NCI-H526 treated with DMSO at 0.1 percent for 48 hours (cell line): ENCODE measurements around the gene GTPBP10.
"Not testable (repeated sequence)": the region's sequence is repeated elsewhere in the genome, so short reads cannot be mapped to it uniquely, and the experiment has no call there.

Experiments used
- DNase-seq: peaks from one replicate; lab custom pipeline; 2025; lab: John Stamatoyannopoulos, UW

Gene GTPBP10

GRCh38 chr7:90346336-90347125 is at the start of gene GTPBP10:
Gene GTPBP10 (plus strand): TSS chr7:90346716. CDS start chr7:90346742, 26 bp downstream.
- DNase-seq, result peak; percentile 96

- peak; percentile 37 for DNase-seq
These were observed 48.1 kb upstream of the GTPBP10 start for GRCh38 chr7:90298145-90299038.

DNA sequence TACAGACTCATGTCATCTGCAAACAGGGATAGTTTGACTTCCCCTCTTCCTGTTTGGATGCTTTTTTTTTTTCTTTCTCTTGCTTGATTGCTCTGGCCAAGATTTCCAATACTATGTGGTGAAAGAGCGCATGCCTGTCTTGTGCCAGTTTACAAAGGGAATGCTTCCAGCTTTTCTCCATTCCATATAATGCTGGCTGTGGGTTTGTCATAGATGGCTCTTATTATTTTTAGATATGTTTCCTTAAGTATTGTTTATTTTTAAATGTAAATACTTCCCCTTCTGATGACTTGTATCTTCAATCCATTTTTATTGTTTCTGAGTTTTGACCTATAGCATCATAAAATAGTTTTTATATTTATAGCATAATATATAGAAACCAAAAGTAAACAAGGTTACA is 43.3 kb upstream of the GTPBP10 start:
- no peak for DNase-seq

DNA sequence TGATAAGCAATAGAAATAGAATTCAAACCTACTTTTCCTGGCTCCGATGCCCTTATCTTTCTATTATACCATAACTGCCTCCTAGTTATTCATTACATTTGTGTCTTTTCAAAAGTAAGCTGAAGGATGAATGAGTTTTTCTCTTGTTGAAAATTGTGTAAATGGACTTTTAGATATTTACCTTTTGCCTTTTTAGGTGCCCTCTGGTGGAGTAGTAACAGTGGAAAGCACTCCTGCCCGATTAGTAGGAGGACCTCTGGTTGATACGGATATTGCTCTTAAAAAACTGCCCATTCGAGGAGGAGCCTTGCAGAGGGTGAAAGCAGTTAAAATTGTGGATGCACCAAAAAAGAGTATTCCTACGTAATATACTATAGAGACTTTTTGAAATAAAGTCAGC is 36.6 kb upstream of the GTPBP10 start:
- DNase-seq, result no peak

DNA sequence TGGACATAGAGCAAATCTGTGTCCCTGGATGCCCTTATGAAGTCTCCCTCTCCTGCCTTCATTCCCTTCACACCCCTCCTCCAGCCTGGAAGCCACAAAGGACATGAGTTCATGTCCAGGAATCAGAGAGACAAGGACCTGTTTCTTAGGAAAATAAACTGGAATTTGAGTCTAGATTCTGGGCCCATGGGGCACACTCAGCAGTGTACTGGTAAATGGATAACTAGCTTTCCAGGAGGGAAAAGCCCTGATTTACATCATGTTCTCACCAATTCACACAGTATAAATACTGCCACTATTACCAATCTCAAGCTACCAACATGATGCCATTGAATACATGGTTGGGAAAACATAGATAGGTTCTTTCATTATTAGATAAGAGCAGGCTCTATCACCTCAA is 35.3 kb upstream of the GTPBP10 start:
- DNase-seq, result no peak

DNA sequence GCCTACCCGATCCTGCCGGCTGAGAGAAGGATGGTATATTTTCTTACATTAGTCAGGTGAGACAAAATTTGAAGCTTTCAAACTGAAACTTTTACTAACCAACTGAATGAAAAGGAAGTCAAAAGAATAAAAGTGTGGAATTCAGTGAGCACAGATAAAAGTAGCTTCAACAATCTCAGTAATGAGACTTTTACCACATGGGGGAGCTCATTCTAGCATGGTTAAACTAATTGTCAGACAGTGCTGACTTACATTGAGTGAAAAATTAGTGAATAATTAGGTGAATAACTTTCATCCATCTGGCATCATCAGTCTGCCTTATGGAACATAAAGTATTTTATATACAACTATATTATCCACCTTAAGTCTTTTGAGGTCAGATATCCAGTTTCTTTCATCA is 33.8 kb upstream of the GTPBP10 start:
- DNase-seq, result no peak

DNA sequence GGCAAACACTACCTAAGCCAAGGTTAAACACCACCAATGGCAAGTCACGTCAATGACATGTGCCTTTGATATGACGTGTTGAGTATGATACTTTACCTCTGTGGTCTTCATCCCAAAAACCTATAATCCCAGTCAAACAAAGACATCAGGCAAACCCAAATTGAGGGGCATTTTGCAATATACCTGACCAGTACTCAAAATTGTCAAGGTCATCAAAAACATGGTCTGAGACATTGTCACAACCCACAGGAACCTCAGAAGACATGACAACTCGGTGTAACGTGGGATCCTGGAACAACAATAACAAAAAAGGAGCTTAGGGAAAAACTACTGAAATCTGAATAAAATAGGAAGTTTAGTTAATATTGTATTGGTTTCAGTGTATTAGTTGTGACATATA is 32.6 kb upstream of the GTPBP10 start:
- no peak for DNase-seq

DNA sequence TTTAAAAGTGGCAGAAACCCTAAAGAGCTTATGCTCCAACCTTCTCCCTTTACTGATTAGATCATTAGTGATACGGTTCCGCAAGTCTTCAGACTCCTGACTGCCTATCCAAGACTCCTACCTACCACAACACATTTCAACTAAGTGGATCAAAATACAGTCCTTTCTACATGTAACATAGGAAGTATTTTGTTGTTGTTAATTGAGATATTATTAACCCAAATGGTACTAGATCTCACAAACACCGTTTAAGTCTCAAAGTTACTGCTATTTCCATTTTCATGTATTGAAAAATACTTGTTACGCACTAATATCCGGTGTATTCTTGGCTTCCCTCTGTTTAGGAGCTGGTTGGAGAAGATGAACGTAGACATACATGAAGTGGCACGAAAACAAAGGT is 26.5 kb upstream of the GTPBP10 start:
- DNase-seq, result no peak

- DNase-seq, result no peak
These were observed 26.1 kb upstream of the GTPBP10 start for GRCh38 chr7:90320418-90320800.

DNA sequence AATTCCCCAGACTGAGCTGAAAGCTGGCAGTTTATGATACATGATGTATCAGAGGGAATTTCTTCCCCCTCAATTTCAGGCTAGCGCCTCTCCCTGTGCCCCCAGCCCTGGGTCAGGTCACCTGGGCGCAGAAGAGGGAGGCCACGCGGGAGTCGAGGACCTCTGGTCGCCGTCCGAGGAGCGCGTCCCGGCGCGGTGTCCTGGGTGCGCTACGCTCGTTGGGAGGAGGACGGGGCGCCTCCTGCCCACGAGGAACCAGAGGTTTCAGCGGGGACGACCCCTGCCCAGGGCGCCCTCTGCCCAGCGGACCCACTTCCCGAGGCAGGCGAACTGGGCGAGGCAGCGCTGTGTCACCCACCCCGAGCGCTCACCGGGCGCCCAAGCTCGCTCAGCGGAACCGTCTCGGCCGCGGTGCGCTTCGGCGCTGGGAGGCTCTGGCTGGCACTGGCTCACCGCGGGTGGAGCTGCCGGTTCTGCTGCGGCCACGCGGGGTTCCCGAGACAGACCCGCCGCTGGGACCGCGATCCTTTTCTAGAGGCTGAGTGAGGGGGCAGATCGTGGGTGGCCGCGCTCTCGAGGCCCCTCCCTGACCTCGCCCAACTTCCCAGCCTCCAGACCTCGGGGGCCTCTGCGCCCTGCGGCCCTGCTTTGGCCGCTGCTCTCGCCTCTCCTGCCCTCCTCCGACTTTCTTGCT is 25.6 kb upstream of the GTPBP10 start, which contains the start of gene FAM237B:
TSS of gene FAM237B (minus strand) at position 504 of the 694 bp plus-strand sequence. CDS start 1,556 bp downstream, outside the sequence.
- no peak for DNase-seq

GRCh38 chr7:90322837-90323236 is 23.7 kb upstream of the GTPBP10 start:
- no peak for DNase-seq

GRCh38 chr7:90326500-90326899 is 20.0 kb upstream of the GTPBP10 start:
- no peak for DNase-seq

- DNase-seq, result no peak
These were observed 12.2 kb upstream of the GTPBP10 start for GRCh38 chr7:90334193-90334843.

- not testable (repeated sequence) for DNase-seq
These were observed 11.6 kb upstream of the GTPBP10 start for GRCh38 chr7:90334926-90335325.

GRCh38 chr7:90337106-90337505 is 9.4 kb upstream of the GTPBP10 start:
- no peak for DNase-seq

GRCh38 chr7:90345016-90345415 is 1.5 kb upstream of the GTPBP10 start:
- no peak for DNase-seq

DNA sequence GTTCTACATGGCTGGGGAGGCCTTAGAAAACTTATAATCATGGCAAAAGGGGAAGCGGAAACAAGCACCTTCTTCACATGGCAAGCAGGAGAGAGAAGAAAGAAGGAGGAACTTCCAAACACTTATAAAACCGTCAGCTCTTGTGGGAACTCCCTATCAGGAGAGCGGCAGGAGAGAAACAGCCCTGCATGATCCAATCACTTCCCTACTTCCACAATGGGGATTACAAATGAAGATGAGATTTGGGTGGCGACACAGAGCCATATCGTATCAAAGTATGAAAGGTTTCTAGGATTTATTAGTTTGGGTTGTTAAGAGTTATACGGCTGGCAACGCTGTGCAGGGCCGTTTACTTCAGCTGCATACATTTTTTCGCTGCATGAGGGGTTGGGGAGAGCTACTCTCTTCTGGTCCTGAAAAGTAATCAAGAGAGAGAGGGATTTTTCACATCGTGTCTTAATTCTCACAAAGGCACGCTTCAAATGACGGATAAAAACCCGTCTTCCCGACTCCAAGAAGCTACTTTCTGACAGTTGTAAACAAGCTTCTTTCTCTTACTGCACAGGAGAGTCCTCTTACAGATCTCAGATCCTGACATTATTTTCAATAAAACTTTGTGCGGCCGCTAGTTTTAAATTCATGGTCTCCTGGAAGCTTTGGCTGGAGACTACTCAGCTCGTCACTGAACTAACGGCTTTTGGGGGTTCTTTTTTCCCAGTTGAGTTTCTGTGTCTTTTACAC is 751 bp upstream of the GTPBP10 start:
- DNase-seq, result peak; percentile 57

- no peak for DNase-seq
These were observed 1.2 kb downstream of the GTPBP10 start for GRCh38 chr7:90347759-90348158.

DNA sequence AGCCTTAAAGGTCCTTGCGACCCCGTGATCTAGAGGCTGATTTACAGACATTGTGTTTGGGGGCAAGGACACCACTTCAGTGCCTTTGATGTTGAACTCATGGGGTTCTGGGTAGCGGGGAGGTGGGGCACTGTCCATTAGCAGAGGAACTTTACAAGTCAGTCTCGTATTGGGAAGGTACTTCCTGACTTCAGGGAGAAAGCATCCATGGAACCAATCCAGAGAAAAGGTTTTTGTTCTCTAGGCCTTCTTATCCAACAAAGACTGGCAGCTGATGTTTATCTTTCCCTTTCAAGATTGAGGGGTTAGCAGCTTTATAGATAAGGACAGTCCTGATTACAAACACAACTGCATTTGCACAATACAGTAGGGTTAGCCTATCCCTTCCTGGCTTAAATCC is 2.8 kb downstream of the GTPBP10 start:
- DNase-seq, result no peak

GRCh38 chr7:90350032-90350431 is 3.5 kb downstream of the GTPBP10 start:
- DNase-seq, result not testable (repeated sequence)

DNA sequence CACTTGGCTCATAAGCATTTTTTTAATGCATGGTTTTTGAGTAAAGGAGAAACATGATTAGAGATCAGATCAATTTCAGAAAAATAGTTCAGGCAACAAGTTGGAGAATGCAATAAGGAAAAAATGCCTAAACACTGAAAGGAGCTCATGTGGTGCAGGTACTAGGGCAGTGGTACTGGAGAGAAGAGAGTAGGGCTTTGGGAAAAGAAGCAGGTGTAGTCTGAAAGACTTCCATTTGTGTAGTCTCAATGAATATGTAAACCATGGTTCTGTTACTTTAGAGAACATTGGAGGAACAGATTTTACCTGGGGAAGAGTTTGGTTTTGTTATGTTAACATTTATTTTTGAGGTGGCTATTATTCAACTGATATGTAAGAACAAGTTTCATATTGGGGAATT is 5.5 kb downstream of the GTPBP10 start:
- DNase-seq, result no peak
